Left forelimb (tissue), 1 donor: ENCODE results near the gene FBN1.

ENCODE experiments used
- DNase-seq: peaks from one replicate; pipeline ENCODE4 v3.0.0-alpha.2; 2018; ENCODE audit warnings: low spot score

FBN1 gene

DNA sequence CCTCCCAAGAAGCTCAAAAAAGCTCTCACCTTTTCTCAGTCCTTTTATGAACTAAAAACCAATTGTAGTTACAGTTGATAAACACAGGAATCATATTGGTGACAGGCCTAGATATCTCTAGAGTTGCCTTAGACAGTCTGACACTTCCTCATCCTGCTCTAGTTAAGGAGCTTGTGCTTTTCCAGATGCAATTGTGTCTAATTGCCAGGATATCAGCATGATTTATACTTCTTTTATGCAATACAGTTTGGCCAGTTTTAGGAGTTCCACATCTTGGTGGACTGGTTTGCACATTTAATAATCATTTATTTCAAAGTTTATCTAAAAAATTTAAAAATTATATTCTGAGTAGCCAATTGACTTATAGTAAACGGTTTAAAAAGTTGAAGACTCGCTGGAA lies 218.6 kb downstream of the FBN1 start:
- no peak for DNase-seq

DNA sequence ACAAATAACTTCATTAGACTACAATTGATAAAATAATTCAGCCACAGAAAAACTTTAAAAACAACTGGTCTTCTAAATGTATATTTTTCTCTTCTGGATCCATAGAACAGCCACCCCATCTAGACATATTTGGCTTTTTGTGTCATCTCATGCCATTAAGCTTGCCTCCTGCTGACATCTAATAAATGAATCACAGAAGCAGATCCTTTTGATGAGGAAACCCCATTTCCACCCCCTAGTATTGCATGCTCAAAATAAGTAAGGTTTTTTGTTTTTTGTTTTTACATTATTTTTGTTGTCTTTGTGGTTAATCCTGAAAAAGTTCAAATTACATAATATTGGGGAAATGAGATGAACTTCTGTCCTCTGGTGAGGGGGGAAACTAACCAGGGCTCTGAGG lies 219.5 kb downstream of the FBN1 start:
- no peak for DNase-seq

DNA sequence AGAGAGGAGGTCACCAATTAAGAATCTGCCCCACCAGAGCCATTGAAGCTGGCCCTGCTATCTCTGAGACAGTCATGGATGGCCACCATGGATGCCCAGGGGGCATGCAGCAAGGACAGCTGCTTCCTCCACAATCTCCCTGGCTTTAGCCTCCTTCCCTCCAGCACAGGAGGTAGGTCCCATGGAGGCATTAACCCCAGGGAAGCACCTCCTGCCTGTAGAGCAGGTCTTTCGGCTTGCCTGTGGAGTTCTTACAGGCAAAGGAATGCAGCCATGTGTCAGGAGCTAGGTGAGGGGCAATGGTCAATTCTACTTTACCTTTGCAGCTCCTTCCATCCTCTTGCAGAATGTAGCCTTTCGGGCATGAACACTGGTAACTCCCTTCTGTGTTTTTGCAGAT lies 220.5 kb downstream of the FBN1 start:
- no peak for DNase-seq

DNA sequence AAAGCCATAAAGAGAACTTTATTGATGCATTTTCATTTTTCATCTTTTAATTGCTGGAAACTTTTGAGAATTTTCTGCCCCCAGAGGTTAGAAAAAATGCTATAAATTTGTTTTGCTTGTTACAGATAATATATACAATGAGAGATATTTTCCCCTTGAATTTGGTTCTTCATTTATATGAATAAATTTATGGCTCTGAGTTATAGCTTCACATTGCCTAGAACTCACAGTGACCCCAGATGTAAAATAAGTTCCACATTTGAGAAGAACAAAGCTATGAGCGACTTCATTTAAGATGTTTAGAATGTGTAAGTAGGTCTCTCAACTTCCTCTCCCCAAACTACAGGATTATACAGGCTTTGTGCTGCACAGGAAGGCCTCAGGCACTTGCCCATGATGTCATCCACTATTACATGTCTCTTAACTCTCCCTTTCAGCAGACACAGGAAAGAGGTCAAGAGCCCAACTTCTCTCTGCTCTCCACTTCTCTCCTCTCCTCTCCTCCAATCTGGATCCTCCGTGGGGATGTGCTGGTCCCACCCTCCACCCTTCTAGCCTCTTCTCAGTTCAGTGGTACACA lies 221.5 kb downstream of the FBN1 start:
- no peak for DNase-seq

DNA sequence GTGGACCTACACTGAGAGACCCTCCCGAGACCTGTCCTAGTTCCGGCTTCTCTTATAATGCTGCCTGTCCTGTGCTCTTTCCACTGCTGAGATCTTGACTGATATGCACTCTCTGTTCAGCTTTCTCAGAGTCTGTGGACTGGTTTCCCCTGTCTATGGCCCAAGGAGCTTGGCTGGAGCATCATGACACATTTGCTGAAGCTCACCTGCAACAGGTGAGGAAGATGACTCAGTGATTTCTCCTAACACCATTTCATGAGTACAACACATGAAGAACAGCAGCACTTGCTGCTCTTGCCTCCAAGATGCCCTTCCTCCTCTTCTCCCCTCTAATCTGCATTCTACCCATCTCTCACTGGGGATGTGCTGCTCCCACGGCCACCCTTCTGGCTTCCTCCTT lies 222.2 kb downstream of the FBN1 start:
- no peak for DNase-seq

DNA sequence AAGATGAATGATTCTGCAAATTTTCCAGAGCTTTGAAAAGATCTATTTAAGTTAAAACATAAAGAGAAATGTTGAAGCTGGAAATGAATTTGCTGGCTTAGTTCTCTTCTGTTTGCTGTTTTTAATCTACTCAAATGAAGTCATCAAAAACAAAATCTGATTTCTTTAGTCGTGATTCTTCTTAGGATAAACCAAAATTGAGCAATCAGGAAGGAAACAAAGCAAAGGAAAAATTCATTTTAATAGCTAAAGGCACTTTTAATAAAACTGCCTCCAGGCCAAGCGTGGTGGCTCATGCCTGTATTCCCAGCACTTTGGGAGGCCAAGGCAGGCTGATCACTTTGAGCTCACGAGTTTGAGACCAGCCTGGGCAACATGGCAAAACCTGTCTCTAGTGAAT lies 223.1 kb downstream of the FBN1 start:
- DNase-seq = no peak

DNA sequence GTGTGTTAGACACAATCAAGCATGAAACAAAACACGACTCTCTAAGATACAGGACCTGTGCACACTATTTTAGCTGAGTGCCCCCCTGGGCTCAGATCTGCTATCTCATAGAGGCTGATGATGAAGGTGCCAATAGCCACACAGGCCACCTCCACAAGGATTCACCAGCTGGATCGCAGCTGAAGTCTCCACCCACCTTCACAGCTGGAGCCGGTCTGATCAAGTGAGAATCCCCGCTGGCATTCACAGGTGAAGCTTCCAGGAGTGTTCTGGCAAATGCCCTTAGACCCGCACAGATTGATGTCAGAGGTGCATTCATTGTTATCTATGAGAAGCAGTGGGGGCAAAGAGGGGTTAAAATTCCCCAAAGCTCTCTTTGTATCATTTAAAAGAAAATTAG lies 224.1 kb downstream of the FBN1 start:
- DNase-seq = no peak

DNA sequence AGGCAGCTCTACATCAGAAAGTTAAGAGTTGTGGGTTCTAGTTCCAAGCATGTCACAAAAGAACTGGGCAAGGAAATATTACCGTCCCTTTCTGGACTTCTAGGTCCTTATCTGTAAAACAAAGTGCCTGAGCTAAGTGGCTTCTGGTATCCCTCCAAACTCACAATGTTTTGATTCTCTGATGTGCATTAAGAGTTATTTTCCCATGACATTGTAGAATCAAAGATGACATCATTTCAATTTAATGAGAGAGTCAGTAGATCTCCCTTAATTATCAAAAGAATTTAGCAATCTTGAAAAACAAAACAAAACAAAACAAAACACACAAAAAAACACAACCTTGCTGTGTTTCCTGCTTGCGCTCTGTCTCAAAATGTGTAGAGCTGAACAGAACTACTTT lies 225.6 kb downstream of the FBN1 start:
- no peak for DNase-seq

DNA sequence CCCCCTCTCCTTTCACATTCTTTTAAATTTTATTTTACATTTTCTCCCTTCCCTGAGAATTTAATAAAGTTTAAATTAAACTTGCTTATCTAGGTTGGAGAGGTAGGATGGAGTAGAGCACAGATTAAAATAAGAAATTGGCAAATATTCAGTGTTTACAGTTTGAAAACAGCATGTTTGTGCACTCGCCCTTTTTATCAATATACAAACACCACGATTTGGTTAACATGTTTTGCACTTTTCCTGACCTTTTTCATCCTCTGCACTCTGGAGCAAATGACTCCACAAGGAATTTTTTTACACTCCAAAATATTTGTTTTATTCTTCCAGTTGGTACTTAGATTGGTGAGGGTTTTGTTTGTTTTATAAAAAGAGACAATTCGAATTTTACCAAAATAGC lies 227.2 kb downstream of the FBN1 start:
- no peak for DNase-seq

DNA sequence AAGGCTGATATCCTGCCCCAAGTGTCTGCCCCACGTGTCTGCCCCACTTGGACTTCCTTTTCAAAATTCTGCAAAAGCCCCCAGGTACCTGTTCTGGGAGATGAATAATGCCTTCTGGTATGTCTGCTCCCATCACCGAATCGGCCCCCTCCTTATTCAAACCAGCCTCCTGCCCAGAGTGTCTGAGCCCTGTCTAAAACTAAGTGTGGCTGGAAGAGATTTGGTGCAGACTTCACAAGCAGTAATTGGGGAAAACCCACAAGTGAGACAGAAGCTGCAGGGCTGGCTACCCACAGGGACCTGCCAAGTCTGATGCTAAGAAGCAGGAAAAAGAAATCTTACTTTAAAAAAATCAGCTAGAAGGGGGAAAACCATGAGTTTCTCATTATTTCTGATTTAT lies 229.2 kb downstream of the FBN1 start:
- DNase-seq = no peak

DNA sequence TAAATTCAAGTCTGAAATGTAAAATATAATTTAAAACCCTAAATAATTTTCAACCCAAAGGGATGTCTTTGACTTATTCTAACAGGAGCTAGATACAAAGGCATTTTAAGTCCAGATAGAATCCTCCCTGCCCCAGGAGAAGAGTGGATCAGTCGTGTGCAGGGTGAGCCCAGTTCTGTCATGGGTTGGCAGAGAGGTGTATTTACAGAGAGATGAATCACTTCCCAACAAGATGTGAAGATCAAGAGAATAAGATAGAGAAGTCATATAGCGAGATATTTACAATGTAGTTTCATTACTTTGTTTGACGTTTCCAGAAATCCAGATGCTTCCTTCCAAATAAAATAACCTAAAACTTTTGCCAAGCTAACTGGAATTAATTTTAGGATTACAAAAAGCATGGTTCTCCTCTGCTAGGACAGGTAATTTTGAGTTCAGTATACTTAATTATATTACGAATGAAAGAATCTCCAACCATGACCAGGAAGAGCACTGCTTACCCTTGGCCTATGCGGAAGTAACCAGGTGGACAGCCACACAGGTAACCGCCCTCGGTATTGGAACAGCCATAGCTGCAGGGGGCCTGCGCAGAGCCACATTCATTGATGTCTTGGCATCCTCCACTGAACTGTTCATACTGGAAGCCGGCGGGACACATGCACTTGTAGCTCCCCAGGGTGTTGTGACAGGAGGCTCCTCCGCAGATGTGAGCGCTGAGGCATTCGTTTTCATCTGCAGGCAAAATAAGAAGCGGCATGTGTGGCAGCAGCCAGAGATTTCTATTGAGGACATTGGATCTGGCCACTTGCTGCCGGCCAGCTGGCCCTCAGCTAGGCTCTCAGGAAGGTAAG lies 230.2 kb downstream of the FBN1 start:
- no peak for DNase-seq

DNA sequence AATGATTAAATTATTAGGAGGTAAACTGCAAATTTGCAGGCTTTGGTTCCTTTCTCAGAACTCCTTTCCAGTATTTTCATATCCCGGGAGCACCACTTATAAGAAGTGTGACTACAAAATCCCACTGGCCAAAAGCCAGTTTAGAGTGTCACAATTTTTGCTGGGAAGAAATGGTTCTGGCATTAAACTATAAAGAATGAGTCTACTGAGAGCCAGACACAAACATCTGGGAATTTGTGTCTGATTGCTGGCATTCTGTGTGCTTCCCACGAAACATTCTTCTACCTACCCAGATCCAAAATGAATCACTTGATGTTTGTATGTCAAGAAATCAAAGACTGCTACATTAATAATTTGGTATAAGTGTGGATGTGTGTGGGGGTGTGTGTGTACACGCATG lies 231.5 kb downstream of the FBN1 start:
- DNase-seq = no peak

DNA sequence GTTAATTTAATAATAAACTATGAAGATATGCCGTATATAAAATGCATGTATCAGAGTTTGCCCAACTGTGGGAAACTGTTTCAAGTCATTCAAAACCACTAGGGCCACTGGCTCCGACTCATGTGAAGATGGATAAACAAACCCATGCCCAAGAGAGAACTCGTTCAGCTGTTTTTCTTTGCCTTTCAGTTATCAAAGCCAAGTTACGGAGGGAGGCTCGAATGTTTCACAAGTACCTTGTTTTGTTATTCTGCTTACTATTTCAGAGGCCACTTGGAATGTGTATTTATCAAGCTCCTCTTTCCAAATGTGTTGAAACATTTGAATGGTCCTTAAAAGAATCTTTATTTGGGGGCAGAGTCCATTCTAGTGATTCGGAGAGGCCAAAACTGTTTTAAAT lies 232.2 kb downstream of the FBN1 start:
- no peak for DNase-seq

DNA sequence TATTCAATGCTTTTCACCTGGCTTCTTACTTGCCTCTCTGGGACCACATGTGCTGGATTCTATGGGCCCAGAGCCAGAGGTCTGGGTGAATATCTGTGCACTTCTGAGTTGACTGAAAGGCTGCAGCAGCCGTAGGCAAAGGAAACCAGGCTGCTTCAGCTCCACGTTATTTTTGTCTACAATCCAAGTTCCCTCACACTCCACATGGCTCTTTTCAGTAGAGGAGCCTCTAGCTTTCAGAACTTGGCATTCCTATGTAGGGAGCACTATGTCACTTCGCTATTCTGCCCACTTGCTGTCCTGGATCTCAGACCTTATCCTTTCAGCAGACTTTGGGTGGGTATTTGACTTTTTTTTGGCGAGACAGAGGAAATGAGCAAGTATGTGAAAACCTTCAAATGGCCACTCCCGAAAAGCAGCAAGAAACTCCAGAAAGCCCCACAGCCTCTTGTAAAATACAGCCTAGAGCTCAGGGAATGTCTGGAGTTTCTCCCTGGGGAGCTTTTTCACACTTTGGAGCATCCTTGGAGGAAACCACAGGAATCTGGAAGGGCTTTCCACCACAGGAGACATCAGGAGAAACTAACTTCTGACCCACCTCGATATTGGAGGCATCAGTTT lies 233.4 kb downstream of the FBN1 start:
- DNase-seq = no peak

DNA sequence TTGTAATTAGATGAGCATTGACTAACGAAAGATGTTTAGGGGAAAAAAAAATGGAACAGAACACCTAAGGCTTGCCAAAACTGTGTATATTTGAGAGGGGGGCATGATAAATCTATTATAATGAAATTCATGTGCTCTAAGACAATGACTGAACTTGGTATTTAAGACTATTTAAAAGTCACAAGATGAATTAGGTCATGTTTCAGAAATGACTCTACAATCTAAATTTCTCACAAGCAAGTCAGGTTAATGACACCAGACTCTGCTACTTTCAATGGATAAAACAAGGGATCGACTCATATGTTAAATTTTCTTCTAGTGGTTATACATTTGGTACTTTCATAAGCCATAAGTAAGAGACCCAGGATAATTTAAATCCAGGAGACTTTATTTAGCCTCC lies 235.9 kb downstream of the FBN1 start:
- DNase-seq = no peak

DNA sequence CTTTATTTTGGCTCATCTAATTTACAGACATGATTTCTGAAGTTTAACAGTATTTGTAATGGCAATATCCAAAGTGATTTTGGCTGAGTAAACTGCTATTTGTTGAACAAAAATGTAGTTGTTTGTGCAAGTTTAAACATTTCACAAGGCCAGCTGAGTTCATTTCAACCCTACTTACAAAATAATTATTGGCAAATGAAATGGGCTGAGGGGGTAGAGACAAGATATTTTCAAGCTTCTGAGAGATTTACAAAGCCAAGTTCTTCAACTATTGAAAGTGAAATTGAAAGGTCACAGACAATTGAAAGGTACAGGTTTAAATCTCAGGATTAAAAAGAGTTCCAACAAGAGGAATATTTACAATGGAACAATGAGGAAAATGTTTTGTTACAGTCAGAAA lies 237.2 kb downstream of the FBN1 start:
- DNase-seq = no peak

DNA sequence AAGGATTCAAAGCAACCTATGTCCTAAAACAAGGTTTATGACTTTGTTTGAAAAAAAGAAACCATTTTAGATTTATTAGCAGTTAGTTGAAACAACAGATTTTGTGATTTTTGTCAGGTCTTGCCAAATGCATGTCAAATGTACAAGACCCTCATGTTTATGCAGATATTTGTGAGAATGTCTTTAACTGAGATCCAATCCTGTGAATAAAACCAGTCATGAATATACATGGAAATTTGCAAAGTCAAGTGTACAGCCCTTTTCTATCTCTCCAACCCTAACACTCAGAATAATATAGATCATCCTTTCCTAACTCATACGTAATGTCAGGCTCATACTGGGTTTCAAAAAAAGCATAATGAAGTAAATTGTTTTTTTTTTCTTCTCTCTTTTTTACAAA lies 237.9 kb downstream of the FBN1 start:
- no peak for DNase-seq

DNA sequence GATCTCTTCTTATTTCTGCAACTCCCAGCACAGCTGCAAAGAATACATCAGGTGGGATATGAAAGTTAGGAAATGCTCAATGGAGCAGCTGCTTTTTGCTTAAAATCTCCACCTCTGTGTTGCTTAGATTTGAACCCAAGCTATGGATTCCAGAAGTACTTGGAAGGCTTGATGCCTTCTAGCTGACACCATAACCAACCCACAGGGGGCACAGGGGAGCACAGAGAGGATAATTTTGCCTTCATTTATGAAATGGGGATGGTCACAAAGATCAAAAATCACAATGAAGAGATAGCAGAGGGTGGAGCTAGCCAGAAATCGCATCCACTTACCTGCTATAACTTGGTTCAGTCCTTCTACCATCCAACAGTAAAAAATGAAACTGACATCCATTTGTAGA lies 238.6 kb downstream of the FBN1 start:
- no peak for DNase-seq

DNA sequence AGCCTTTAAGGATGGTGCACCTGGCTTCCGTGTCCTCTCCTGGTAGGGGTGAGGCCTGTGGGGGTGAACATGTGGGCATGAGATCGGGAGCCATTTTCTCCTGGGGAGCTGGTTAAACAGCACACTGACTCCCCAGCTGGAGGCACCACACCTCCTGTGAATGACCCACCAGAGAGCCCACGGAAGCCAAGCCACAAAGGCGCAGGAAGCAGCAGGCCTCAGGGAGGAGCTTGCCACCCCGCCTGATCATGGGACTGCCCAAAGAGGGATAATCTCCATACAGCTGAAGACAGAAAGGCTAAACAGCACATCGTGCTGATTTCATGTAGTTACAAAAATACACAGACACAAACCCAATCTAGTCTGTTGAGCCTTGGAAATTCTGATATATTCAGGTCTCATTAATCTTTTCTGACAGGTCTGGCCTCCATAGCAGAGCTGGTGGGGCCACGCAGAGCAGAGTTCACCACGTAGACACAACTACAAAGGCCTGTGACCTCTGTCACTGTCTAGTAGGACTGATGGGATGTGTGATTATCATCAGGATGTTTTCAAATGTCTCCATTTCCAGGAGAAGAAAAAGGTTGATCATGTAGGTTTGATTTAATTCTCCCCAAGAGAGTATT lies 239.1 kb downstream of the FBN1 start:
- no peak for DNase-seq

DNA sequence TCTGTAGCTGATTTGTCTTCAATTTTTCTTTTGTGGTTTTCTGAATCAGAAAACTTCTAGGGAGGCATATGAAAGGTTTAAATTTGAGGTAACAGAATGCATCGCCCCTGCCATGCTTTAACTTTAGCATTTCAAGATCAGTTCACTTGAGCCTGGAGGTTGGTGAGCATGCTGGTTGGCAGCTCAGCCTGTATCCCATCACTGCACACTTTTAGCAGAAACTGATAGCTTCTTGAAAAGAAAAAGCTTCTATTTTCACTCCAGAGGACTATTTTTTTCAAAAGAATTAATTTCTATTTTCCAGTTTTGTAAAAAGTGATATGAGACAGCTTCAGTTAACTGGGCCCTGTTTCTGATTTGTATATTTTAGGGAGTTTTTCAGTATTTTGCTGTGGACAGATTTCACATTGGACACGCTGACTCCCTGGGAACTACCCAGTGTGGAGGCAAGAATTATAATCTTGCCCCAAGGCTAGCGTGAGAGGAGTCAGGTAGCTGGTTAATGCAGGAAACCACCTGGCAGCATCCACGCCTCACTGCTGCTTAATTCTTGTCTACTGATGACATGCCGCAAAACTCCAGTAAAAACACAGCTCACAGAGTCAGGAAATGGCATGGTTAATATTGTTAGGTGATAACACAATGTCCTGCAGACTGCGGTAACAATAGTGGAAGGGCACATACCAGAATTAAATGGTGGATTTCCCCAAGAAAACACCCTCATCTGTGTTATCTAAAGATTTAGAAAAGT lies 242.9 kb downstream of the FBN1 start:
- no peak for DNase-seq

DNA sequence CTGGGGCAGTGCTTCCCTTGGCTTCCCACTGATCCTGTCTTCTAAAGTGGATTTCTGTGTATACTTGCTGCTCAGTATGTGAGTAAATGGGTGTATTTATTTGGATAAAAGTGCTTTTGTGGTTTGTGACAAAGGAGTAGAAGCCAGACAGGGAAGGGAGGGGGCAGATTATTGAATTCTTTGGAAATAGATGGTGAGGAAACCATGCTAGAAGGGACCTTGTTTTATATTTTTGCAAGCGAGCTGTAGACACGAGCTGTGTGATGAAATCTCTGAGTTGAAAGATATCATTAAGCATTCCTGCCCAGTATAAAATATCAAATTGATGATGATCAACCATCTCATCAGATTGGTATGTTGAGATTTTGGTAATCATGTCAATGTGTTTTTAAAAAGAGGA lies 245.4 kb downstream of the FBN1 start:
- DNase-seq = no peak

DNA sequence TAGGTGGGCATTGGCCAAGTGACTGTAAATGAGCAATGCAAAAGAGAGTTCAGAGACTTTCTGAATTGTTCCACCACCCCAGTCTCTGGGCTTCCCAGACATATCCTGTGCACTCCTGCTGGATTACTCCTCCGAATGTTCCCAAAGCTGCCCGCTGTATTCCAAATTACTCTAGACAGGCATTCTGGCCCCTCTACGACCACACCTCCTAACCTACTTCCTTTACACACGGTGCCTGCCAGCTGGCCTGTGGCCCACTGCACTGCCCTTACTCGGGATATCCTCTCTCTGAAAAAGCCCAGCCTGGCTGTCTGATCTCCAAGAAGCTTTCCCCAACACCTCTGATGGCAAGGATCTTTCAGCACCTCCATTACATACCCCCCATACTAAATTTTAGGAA lies 247.7 kb downstream of the FBN1 start:
- DNase-seq = no peak
